ENCODE results near the gene NR5A2.

GRCh38 chr1:200073286-200073637, 45.8 kb downstream of the NR5A2 start:
- TF ChIP-seq, protein P1, sequence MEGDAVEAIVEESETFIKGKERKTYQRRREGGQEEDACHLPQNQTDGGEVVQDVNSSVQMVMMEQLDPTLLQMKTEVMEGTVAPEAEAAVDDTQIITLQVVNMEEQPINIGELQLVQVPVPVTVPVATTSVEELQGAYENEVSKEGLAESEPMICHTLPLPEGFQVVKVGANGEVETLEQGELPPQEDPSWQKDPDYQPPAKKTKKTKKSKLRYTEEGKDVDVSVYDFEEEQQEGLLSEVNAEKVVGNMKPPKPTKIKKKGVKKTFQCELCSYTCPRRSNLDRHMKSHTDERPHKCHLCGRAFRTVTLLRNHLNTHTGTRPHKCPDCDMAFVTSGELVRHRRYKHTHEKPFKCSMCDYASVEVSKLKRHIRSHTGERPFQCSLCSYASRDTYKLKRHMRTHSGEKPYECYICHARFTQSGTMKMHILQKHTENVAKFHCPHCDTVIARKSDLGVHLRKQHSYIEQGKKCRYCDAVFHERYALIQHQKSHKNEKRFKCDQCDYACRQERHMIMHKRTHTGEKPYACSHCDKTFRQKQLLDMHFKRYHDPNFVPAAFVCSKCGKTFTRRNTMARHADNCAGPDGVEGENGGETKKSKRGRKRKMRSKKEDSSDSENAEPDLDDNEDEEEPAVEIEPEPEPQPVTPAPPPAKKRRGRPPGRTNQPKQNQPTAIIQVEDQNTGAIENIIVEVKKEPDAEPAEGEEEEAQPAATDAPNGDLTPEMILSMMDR (IDR thresholded peaks at IDR 0.05): no peak
- TF ChIP-seq POLR2AphosphoS5 (IDR thresholded peaks at IDR 0.05): no peak
- no peak for TF ChIP-seq POLR2A (IDR thresholded peaks at IDR 0.05)
- no peak for TF ChIP-seq EP300 (IDR thresholded peaks at IDR 0.05)
